ENCODE results near the gene TAL1.
A peak's percentile ranks its signal among the peaks of the same experiment; 100 is the strongest.
"Not testable (repeated sequence)": the region's sequence is repeated elsewhere in the genome, so short reads cannot be mapped to it uniquely, and the experiment has no call there.

Gene TAL1

DNA sequence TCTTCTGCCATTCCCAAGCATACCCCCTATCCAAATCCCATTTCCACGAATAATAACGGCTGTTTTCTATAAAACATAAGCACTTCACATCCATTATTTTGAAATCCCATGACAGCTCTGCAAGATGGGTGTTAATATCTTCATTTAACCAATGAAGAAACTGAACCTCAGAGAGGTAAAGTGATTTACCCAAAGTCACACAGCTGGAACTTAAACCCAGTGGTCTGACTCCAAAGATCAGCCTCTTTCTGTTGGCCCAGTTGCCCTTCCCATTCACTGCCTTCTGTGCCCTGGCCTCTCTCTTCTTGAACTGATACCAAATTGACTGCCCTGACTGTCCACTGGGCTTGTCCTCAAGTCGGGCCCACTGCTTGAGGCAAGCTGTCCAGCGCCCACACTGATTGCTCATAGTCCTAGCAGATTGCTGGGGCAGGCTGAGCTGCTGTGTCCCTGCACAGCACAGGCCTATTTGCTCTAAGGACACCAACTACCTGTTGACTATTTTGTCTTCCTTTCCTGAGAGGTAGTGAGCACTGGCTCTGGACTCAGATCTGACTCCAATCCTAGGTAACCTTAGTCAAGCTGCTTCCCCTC lies 19.3 kb downstream of the TAL1 start:
- no peak for DNase-seq (ENCODE audit: low read depth)

GRCh38 chr1:47211796-47212269 lies 20.2 kb downstream of the TAL1 start:
- DNase-seq (ENCODE audit: low read depth), result peak; percentile 93

DNA sequence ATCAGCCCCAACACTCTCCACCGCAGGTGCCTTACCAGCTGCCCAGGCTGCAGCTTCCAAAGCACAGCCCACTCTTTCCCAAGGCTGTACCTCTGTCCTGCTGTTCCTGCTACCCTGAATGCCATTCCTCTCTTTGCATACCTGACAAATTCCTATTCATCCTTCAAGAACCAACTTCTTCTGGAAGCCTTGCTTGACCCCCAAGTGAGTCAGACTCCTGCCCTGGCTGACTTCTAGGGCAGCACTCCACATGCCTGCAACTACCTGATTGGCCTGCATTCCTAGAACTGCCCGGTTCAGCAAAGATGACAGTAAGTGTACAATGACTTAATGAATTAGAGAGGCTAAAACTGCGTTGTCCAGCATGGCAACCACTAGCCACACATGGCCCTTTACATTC lies 21.4 kb downstream of the TAL1 start:
- DNase-seq (ENCODE audit: low read depth), result no peak

- DNase-seq (ENCODE audit: low read depth), result no peak
These were observed 22.2 kb downstream of the TAL1 start for GRCh38 chr1:47209725-47210325.

GRCh38 chr1:47209091-47209490 lies 22.9 kb downstream of the TAL1 start:
- DNase-seq (ENCODE audit: low read depth), result no peak

DNA sequence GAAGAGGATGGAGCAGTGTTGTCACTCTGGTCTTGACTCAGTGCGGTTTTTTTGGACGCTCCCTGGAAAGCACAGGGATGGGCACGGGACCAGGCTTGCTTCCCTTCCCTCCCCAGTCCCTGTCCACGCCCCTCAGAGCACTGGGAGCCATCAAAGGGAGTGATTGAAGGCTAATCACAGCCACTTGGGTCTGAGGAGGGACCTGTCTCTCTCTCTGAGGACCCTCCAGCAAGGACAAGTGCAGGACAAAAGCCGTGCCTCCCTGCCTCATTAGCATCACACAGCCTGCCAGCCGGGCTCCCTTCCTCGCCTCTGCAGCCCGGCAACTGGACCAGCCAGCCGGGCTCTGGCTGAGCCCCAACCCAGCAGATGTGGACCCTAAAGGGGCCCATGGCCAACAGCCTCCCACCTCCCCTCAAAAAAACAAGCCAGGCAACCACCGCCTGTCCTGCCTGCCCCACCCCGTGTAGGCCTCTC lies 23.6 kb downstream of the TAL1 start:
- no peak for DNase-seq (ENCODE audit: low read depth)

- no peak for DNase-seq (ENCODE audit: low read depth)
These were observed 24.1 kb downstream of the TAL1 start for GRCh38 chr1:47207803-47208373.

DNA sequence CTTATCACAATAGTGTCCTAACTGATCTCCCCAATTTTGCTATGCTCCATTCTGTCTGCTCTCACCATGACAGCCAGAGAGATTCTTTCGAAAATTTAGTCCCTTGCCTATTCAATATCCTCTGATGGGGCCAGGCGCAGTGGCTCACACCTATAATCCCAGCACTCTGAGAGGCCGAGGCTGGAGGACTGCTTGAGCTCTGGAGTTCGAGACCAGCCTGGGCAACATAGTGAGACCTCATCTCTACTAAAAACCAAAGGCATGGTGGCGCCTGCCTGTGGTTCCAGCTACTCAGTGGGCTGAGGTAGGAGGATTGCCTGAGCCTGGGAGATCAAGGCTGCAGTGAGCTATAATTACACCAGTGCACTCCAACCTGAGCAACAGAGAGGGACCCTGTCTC lies 26.1 kb downstream of the TAL1 start:
- DNase-seq (ENCODE audit: low read depth), result no peak

- DNase-seq (ENCODE audit: low read depth), result not testable (repeated sequence)
These were observed 28.5 kb downstream of the TAL1 start for GRCh38 chr1:47203504-47203903.

DNA sequence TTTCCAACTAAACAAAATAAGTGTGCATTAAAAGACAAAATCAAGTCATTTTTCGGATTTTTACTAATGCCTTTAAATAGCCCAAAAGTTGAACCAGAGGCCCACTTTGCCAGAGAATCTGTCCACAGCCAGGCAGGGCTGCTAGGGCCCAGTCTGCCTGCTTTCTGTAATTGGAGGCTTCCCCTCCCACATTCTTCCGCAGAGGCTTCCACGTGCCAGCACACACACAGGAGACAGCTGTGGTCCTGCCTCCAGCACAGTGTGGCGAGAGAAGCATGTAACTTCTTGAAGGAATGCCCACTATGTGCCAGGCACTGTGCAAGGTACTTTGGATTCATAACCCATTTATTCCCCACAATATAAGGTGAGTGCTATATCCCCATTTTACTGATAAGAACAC lies 30.8 kb downstream of the TAL1 start:
- no peak for DNase-seq (ENCODE audit: low read depth)

DNA sequence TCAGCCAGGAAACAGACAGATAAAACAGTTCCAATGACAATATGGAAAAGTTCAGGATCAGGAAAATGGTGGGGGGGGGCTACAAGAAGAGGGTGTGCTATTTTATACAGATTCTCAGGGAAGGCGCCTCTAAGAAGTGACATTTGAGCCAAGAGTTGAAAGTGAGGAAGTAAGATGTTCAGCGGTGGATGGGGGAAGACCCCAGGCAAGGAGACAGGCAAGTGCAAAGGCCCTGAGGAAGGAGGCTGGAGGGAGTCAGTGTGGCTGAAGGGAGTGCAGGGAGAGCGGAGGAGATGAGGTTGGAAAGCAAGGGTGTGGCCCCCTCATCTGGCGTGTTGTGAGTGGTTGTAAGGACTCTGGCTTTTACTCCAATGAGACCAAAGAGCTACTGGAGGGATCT lies 33.8 kb downstream of the TAL1 start:
- no peak for DNase-seq (ENCODE audit: low read depth)

GRCh38 chr1:47196622-47197021 lies 35.4 kb downstream of the TAL1 start:
- no peak for DNase-seq (ENCODE audit: low read depth)

DNA sequence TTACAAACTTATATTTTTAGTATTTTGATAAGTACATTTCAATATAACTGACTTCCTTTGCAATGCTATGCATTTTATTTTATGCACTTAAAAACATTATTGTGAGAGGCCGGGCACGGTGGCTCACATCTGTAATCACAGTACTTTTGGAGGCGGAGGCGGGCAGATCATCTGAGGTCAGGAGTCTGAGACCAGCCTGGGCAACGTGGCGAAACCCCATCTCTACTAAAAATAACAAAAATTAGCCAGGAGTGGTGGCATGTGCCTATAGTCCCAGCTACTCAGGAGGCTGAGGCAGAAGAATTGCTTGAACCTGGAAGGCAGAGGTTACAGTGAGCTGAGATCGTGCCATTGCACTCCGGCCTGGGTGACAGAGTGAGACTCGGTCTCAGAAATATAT lies 36.0 kb downstream of the TAL1 start:
- not testable (repeated sequence) for DNase-seq (ENCODE audit: low read depth)

GRCh38 chr1:47194311-47194710 lies 37.7 kb downstream of the TAL1 start:
- no peak for DNase-seq (ENCODE audit: low read depth)

DNA sequence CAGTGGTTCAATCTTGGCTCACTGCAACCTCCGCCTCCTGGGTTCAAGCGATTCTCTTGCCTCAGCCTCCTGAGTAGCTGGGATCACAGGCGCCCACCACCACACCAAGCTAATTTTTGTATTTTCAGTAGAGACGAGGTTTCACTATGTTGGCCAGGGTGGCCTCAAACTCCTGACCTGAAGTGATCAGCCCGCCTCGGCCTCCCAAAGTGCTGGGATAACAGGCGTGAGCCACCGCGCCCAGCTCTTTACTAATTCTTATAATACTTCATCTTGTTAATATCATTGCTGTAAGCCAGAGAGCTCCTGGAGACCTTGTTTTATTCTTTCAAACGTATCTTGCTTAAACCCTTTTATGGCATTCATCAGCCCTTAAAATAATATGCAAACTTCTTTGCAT lies 38.5 kb downstream of the TAL1 start:
- DNase-seq (ENCODE audit: low read depth), result not testable (repeated sequence)

DNA sequence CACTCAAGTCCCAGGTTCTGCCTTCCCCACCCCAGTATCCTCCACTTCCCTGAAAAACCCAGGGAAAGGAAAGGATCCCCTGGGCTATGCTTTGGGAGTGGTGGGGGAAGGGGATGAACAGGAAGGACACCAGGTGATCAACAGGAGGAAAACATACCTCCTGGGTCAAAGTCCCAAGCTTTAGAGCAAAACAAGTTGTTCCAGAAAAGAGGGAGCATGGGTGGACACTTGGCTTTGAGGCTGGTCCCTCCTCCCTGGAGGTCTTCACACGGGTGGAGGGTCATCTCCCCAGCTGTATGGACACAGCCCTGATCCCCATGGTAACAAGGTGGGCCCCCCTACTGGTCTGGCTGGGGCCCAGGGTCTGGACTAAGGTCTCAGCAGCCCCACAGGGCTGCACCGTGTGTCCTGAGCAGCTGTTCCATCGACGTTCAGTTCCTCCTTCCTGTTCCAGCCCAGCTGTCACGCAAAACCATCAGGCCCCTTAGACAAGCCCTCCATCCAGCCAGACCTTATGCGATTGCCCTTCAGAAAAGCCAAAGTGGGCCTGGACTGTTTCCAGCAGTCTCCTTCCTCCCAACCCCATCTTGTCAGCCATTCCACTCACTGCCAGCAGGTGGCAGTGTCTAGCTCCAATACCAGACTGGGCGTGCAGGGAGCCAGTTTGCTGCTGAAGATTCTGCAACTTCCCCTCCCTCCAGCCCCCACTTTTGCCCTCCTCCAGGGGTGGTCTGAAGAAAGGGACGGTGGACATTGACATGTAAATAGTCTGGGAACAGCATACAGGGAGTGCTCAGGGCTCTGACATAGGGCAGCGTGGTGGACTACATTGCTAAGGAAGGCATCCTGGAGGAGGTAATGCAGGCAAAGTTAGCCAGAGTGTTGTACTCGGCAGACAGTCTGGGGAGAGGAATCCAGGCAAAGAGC lies 39.3 kb downstream of the TAL1 start:
- peak; percentile 95 for DNase-seq (ENCODE audit: low read depth)

- no peak for DNase-seq (ENCODE audit: low read depth)
These were observed 40.0 kb downstream of the TAL1 start for GRCh38 chr1:47191940-47192457.

DNA sequence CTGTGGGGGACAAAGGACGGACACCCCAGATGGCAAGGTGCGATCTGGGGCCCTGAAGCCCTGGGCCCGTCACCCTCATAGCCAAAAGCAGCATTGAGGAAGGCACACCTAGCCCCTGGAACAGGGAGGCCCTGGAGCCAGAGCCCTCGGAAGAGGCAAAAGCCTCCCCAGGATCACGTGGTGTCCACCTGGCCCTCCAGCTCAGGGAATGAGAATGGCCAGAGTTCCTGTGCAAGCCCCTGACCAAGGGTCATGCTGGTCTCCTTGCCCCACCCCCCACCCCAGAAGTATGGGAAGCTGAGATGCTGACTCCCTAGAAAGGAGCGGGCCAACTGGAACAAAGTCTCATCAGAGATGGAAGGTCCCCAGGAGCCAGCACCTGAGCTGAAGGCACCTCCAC lies 41.2 kb downstream of the TAL1 start:
- DNase-seq (ENCODE audit: low read depth), result no peak

DNA sequence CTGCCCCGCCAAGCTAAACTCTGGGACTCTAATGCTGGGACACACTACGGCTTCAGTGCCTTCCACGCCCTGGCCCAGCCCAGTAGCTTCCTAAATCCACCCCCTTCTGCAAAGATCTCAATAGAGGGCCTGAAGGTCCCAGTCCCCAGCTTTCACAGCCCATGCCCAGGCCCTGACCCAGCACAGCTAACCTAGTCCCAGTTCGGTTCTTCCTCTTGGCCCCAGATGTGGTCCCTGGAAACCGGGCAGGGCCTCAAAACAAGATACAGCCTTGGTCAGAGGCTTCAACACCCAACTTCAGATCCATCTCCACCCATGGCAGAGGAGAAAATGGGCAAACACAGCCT lies 41.5 kb downstream of the TAL1 start:
- no peak for DNase-seq (ENCODE audit: low read depth)

- no peak for DNase-seq (ENCODE audit: low read depth)
These were observed 42.0 kb downstream of the TAL1 start, which contains the start of gene PDZK1IP1 for GRCh38 chr1:47189844-47190508. Gene PDZK1IP1 (minus strand): TSS chr1:47190036. CDS start chr1:47189932, 104 bp downstream.

Measured in CMK (cell line).